Liver (tissue), 3 donors: ENCODE results near the gene NDUFS6.

Source experiments
- CTCF ChIP-seq: fragments of 150-350 bp; IDR thresholded peaks from 2 replicates; pipeline ENCODE4 v1.5.1; 2017; ENCODE audit warnings: improper control_type of control experiment, low read depth, low read length; ENCODE audit not compliant: missing input control
- FOXA1 ChIP-seq: IDR thresholded peaks from 2 replicates; pipeline ENCODE4 v1.6.1; 2016; ENCODE audit warnings: antibody characterized with exemption
- GABPA ChIP-seq, 2 donors: IDR thresholded peaks in 1 of 2; conservative IDR thresholded peaks in 1 of 2; 2 replicates each; pipeline ENCODE4 v1.6.1; 2016; ENCODE audit warnings: antibody characterized with exemption in 2 of 2, mild to moderate bottlenecking in 1 of 2, moderate library complexity in 1 of 2
- HNF4A ChIP-seq, 2 donors: conservative IDR thresholded peaks; 2 replicates each; pipeline ENCODE4 v1.6.1; 2016; ENCODE audit warnings: antibody characterized with exemption in 2 of 2, mild to moderate bottlenecking in 2 of 2
- HNF4G ChIP-seq: IDR thresholded peaks from 2 replicates; pipeline ENCODE4 v1.6.1; 2016; ENCODE audit warnings: antibody characterized with exemption
- JUND ChIP-seq, 2 donors: IDR thresholded peaks; 2 replicates each; pipeline ENCODE4 v1.6.1; 2016; ENCODE audit warnings: antibody characterized with exemption in 2 of 2
- MAX ChIP-seq: IDR thresholded peaks from 2 replicates; pipeline ENCODE4 v1.6.1; 2016; ENCODE audit warnings: antibody characterized with exemption
- RAD21 ChIP-seq, 2 donors: IDR thresholded peaks; 2 replicates each; pipeline ENCODE4 v1.6.1; 2016; ENCODE audit warnings: antibody characterized with exemption in 2 of 2, mild to moderate bottlenecking in 2 of 2
- SP1 ChIP-seq: IDR thresholded peaks from 2 replicates; pipeline ENCODE4 v1.6.1; 2018; ENCODE audit warnings: antibody characterized with exemption, mild to moderate bottlenecking
- TAF1 ChIP-seq: conservative IDR thresholded peaks from 2 replicates; pipeline ENCODE4 v1.6.1; 2016; ENCODE audit warnings: antibody characterized with exemption, mild to moderate bottlenecking
- YY1 ChIP-seq: IDR thresholded peaks from 2 replicates; pipeline ENCODE4 v1.6.1; 2016; ENCODE audit warnings: antibody characterized with exemption, mild to moderate bottlenecking
- TF ChIP-seq, protein P1 (sequence below): IDR thresholded peaks from 2 replicates; pipeline ENCODE4 v1.6.1; 2016; ENCODE audit warnings: antibody characterized with exemption, mild to moderate bottlenecking
- donor health status: healthy.
- donor health status: healthy.

DNA sequence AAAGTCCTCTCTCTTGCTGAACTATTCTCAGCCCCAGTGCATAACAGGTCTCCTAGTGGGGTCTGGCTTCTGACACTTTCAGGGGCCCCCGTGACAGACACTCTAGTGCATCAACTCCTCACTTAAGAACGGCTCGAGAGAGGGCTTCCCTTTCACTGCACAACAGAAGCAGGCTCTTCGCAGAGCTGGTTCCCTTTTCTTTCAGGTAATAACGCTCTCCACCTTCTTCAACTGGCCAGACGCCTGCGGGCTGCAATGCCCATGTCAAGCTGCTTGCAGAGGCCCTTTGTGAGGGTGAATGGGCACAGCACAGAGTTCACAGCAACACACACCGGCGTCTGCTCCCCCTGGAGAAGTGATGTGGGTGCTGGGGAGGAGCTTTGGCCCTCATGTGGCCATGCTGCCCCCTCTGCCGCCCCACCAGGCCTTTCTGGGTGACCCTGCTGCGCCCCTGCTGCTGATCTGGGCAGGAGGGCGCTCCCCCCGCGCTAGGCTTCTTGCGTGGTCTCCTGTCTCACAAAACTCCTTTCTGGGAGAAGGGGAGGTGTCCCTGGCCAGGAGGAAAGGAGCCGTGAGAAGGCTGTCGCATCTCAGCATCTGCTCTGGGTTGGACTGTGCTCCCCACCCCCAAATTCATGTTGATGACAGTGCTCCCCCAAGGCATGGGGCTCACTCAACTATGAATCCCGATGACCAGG lies 4.0 kb upstream of the NDUFS6 start:
- TF ChIP-seq CTCF (no peak), TAF1 (no peak), RAD21 (IDR thresholded peaks at IDR 0.05) (no peak), MAX (no peak), SP1 (no peak), JUND (IDR thresholded peaks at IDR 0.05) (no peak), YY1 (no peak), FOXA1 (no peak), GABPA (IDR thresholded peaks at IDR 0.05 in 1 of 2, conservative IDR thresholded peaks at IDR 0.05 in 1 of 2) (no peak), HNF4A (conservative IDR thresholded peaks at IDR 0.05) (no peak), HNF4G (no peak)
- TF ChIP-seq, protein P1, sequence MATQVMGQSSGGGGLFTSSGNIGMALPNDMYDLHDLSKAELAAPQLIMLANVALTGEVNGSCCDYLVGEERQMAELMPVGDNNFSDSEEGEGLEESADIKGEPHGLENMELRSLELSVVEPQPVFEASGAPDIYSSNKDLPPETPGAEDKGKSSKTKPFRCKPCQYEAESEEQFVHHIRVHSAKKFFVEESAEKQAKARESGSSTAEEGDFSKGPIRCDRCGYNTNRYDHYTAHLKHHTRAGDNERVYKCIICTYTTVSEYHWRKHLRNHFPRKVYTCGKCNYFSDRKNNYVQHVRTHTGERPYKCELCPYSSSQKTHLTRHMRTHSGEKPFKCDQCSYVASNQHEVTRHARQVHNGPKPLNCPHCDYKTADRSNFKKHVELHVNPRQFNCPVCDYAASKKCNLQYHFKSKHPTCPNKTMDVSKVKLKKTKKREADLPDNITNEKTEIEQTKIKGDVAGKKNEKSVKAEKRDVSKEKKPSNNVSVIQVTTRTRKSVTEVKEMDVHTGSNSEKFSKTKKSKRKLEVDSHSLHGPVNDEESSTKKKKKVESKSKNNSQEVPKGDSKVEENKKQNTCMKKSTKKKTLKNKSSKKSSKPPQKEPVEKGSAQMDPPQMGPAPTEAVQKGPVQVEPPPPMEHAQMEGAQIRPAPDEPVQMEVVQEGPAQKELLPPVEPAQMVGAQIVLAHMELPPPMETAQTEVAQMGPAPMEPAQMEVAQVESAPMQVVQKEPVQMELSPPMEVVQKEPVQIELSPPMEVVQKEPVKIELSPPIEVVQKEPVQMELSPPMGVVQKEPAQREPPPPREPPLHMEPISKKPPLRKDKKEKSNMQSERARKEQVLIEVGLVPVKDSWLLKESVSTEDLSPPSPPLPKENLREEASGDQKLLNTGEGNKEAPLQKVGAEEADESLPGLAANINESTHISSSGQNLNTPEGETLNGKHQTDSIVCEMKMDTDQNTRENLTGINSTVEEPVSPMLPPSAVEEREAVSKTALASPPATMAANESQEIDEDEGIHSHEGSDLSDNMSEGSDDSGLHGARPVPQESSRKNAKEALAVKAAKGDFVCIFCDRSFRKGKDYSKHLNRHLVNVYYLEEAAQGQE = no peak
